Stimulated activated CD8-positive, alpha-beta memory T cell treated with anti-CD3 and anti-CD28 coated beads, Interleukin-12 subunit alpha, Interleukin-12 subunit beta, amount 100 ng/mL, for 24 hours (primary cell): ENCODE measurements around the gene ABHD13.

ENCODE experiments used
- DNase-seq: peaks from one replicate; pipeline ENCODE4 v3.0.0-alpha.2; 2020; ENCODE audit errors: extremely low read depth

ABHD13 gene

GRCh38 chr13:108283110-108283509 is 64.9 kb downstream of the ABHD13 start:
- no peak for DNase-seq
